IPS-20b (cell line): ENCODE measurements around the gene TRAF7.

Source experiments
- H3K27ac ChIP-seq: one replicate; pipeline ENCODE4 v1.5.1; 2013; ENCODE audit warnings: low read length
- H3K27me3 ChIP-seq: 2 replicates; pipeline ENCODE4 v1.6.1; 2013; ENCODE audit warnings: mild to moderate bottlenecking, low read length, inconsistent platforms; ENCODE audit not compliant: insufficient read depth
- H3K36me3 ChIP-seq: 2 replicates; pipeline ENCODE4 v1.6.1; 2013; ENCODE audit warnings: low read depth, mild to moderate bottlenecking, inconsistent platforms, low read length, moderate library complexity; ENCODE audit not compliant: insufficient read depth
- H3K4me1 ChIP-seq: 2 replicates; pipeline ENCODE4 v1.6.1; 2013; ENCODE audit warnings: mild to moderate bottlenecking, control low read depth, inconsistent platforms, low read length, moderate library complexity; ENCODE audit not compliant: insufficient read depth
- H3K4me3 ChIP-seq: 2 replicates; pipeline ENCODE4 v1.5.1; 2013; ENCODE audit warnings: mild to moderate bottlenecking, low read length, inconsistent platforms
- H3K9ac ChIP-seq: 2 replicates; pipeline ENCODE4 v1.6.1; 2013; ENCODE audit warnings: low read depth, mild to moderate bottlenecking, inconsistent platforms, low read length, moderate library complexity
- H3K9me3 ChIP-seq: 2 replicates; pipeline ENCODE4 v1.6.1; 2013; ENCODE audit warnings: mild to moderate bottlenecking, low read depth, low read length, inconsistent platforms; ENCODE audit not compliant: insufficient read depth

Gene TRAF7

DNA sequence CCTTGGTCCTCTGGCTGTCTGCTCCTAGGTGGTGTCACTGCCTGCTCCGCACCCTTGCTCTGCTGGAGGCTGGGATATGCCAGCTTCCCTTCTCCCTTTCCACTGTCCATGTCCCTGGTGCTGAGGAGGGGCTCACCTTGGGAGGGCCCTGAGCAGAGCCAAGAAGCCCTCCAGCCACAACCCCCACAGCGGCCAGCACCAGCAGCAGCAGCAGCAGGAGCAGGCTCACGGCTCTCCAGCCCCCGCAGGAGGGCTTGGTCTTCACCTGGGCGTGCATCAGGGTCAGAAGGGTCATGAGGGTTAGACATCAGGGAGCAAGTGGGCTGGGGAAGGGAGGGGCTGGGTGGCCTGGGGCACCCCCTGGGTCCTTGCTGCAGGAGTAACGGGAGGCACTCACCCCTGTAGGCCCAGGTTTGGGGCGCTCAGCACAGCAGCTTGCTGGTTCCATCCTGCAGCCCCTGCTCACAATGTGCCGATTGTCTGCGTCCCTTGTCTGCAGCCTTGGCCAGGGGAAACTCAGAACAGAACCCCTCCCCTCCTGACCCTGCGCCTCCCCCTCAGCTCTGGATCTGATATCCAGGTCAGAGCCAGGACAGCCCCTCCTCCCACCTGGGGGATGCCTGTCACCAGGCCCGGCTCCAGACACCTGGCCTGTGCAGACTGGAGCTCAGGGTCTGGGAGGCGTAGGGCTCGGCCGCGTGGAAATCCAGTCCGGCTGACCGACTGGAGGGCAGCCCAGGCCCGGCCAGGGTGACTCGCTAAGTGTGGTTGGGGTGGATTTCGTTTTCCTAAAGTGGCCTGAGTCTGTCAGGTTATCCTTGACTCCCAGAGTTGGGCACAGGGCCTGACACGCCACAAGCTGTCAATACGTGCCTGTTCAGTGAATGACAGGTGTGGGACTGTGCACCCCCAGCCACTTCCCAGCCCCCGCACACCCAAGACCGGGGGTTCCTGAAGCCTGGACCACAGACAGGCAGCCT is 55.1 kb downstream of the TRAF7 start, which contains the start of gene BRICD5:
Gene BRICD5, minus strand, starts transcription at position 478 of the 980 bp plus-strand sequence. Its CDS starts 30 bp downstream, at position 448.
- peaks cover 12% of the 10 kb centered on the region for H3K4me1 ChIP-seq
- H3K27ac ChIP-seq = no peak within 1 kb of the TSS
- no peak within 1 kb of the TSS for H3K4me3 ChIP-seq
- H3K36me3 ChIP-seq = peaks cover 41% of the 10 kb centered on the region
- H3K9me3 ChIP-seq = no peaks in the 10 kb centered on the region
- H3K9ac ChIP-seq = no peak within 1 kb of the TSS
- H3K27me3 ChIP-seq = no peaks in the 10 kb centered on the region

DNA sequence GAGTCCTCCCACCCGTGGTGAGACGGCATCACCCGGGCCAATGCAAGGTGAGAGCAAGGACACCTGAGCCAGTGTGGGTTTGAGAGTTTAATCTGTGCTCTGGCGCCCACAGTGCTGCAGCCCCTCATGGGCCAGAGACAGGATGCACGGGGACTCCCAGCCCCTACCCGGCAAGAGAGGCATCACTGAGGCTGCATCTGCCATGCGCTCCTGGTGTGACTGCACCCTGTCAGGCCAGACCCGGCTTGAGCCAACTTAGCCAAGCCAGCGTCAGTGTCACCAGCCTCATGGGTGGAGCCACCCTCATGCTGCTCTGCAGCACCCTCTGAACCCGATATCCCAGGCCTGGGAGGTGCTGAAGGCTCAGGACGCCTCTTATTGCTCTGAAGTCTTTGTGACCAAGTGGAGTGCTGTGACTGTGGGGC is 56.4 kb downstream of the TRAF7 start:
- H3K9me3 ChIP-seq = no peaks in the 10 kb centered on the region
- peaks cover 9% of the 10 kb centered on the region for H3K4me1 ChIP-seq
- no peaks in the 10 kb centered on the region for H3K27me3 ChIP-seq
- H3K9ac ChIP-seq = no peak overlapping the region
- peaks cover 37% of the 10 kb centered on the region for H3K36me3 ChIP-seq
- H3K27ac ChIP-seq = no peak overlapping the region
- H3K4me3 ChIP-seq = no peak overlapping the region

- Histone ChIP-seq H3K27me3 (no peaks in the 10 kb centered on the region), H3K9me3 (no peaks in the 10 kb centered on the region), H3K27ac (no peak overlapping the region), H3K9ac (peak overlapping the region; percentile 80; the same call in 1 of the 2 replicates), H3K36me3 (peaks cover 30% of the 10 kb centered on the region), H3K4me1 (peaks cover 9% of the 10 kb centered on the region), H3K4me3 (peak overlapping the region; percentile 84)
Observed at GRCh38 chr16:2212362-2213324, 57.1 kb downstream of the TRAF7 start.

GRCh38 chr16:2213817-2214718 is 58.5 kb downstream of the TRAF7 start:
- peak overlapping the region; percentile 80; the same call in 1 of the 2 replicates for H3K9ac ChIP-seq
- H3K27me3 ChIP-seq = no peaks in the 10 kb centered on the region
- H3K9me3 ChIP-seq = no peaks in the 10 kb centered on the region
- no peak overlapping the region for H3K27ac ChIP-seq
- H3K4me1 ChIP-seq = peaks cover 9% of the 10 kb centered on the region
- H3K4me3 ChIP-seq = peak overlapping the region; percentile 84
- peaks cover 19% of the 10 kb centered on the region for H3K36me3 ChIP-seq

- Histone ChIP-seq H3K27me3 (no peaks in the 10 kb centered on the region), H3K4me3 (peak within 1 kb of the TSS; percentile 97), H3K27ac (peak within 1 kb of the TSS; percentile 99), H3K9me3 (no peaks in the 10 kb centered on the region), H3K36me3 (peaks cover 19% of the 10 kb centered on the region), H3K9ac (peak within 1 kb of the TSS; percentile 97), H3K4me1 (peaks cover 9% of the 10 kb centered on the region)
Observed at GRCh38 chr16:2214719-2214968, 59.1 kb downstream of the TRAF7 start, which contains the start of gene PGP. TSS of gene PGP (minus strand) at chr16:2214840. CDS start at chr16:2214777, 63 bp downstream.

DNA sequence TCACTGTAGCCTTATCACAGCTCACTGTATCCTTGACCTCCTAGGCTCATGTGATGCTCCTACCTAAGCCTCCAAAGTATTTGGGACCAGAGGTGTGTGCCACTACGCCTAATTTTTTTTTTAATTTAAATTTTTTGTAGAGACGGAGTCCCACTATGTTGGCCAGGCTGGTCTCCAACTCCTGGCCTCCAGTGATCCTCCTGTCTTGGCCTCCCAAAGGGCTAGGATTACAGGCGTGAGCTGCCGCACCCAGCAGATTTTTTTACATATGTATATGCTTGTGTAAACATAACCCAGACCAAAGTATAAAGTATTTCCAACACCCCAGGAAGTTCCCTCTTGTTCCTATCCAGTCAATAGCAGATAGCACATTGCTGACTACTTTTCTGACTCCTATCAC is 60.7 kb downstream of the TRAF7 start:
- peaks cover 6% of the 10 kb centered on the region; the same call in 1 of the 2 replicates for H3K4me1 ChIP-seq
- no peak overlapping the region for H3K27ac ChIP-seq
- H3K9ac ChIP-seq = no peak overlapping the region

GRCh38 chr16:2223221-2223941 is 67.8 kb downstream of the TRAF7 start, which contains the start of gene E4F1:
TSS of gene E4F1 (plus strand) at chr16:2223591. CDS start at chr16:2223614, 23 bp downstream.
- no peaks in the 10 kb centered on the region for H3K9me3 ChIP-seq
- H3K27me3 ChIP-seq = no peaks in the 10 kb centered on the region
- H3K36me3 ChIP-seq = no peaks in the 10 kb centered on the region
- peak within 1 kb of the TSS; percentile 92 for H3K9ac ChIP-seq
- H3K4me1 ChIP-seq = no peaks in the 10 kb centered on the region
- H3K4me3 ChIP-seq = peak within 1 kb of the TSS; percentile 78
- H3K27ac ChIP-seq = peak within 1 kb of the TSS; percentile 62

More for the DNA sequence above, 60.7 kb downstream of the TRAF7 start:
- peaks cover 19% of the 10 kb centered on the region for H3K36me3 ChIP-seq
- H3K27me3 ChIP-seq = no peaks in the 10 kb centered on the region
- H3K4me3 ChIP-seq = no peak overlapping the region
- H3K9me3 ChIP-seq = no peaks in the 10 kb centered on the region

DNA sequence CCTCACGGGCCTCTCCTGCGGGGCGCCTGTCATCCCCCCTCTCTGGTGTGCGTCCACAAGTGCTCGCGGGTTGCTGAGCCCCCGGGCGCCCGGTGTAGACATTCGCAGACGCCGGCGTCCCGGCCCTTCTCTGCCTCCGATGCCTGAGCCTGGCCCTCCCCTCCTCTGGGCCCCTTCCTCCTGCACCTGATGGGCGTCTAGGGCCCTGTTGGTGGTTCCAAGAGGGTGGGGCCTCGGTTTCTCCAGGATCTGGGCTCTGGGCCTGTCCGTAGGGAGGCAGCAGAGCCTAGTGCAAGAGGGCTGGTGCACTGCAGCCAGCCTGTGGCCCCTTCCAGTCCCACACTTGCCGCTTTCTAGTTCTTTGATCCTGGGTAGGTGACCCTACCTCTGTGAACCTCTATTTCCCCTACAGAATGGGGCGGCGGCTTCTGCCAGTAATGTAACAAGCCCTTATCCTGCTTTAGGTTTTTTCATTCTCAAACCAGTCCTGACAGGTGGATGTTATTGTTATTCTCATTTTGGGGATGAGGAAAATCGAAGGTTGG is 68.4 kb downstream of the TRAF7 start:
- Histone ChIP-seq H3K4me1 (no peaks in the 10 kb centered on the region), H3K9me3 (no peaks in the 10 kb centered on the region), H3K4me3 (peak overlapping the region; percentile 78), H3K9ac (peak overlapping the region; percentile 92), H3K36me3 (0 out of 2 replicates have a peak, but pooled peaks cover 3% of the 10 kb centered on the region), H3K27me3 (no peaks in the 10 kb centered on the region), H3K27ac (peak overlapping the region; percentile 62)

GRCh38 chr16:2226245-2226793 is 70.7 kb downstream of the TRAF7 start:
- H3K27ac ChIP-seq = no peak overlapping the region
- H3K9ac ChIP-seq = no peak overlapping the region
- peaks cover 14% of the 10 kb centered on the region for H3K36me3 ChIP-seq
- H3K27me3 ChIP-seq = no peaks in the 10 kb centered on the region
- H3K9me3 ChIP-seq = no peaks in the 10 kb centered on the region
- no peaks in the 10 kb centered on the region for H3K4me1 ChIP-seq
- no peak overlapping the region for H3K4me3 ChIP-seq

- peaks cover 19% of the 10 kb centered on the region for H3K36me3 ChIP-seq
- no peak overlapping the region for H3K9ac ChIP-seq
- H3K4me3 ChIP-seq = no peak overlapping the region
- no peaks in the 10 kb centered on the region for H3K27me3 ChIP-seq
- H3K27ac ChIP-seq = no peak overlapping the region
- H3K4me1 ChIP-seq = no peaks in the 10 kb centered on the region
- H3K9me3 ChIP-seq = no peaks in the 10 kb centered on the region
Observed at GRCh38 chr16:2226918-2227317, 71.3 kb downstream of the TRAF7 start.
